GM23248 (cell line): ENCODE data around the gene AOX1. TPM values are rescaled to one million over a fixed set of nuclear protein-coding genes. Genes with fewer than 3 reads are reported as not detected.
"Not testable (repeated sequence)": the region's sequence is repeated elsewhere in the genome, so short reads cannot be mapped to it uniquely, and the experiment has no call there.

Experiments
- DNase-seq: peaks from one replicate; pipeline ENCODE4 v3.0.0-alpha.2; 2015
- H2AFZ ChIP-seq: fragments of 200-600 bp; sonication (generic); 2 replicates; pipeline ENCODE4 v1.6.1; 2016; ENCODE audit warnings: antibody characterized with exemption
- H3F3A ChIP-seq: fragments of 200-600 bp; sonication (generic); 2 replicates; pipeline ENCODE4 v1.6.1; 2016; ENCODE audit warnings: mild to moderate bottlenecking, antibody characterized with exemption, mixed run types; ENCODE audit not compliant: insufficient read depth
- H3K27ac ChIP-seq: fragments of 200-600 bp; sonication (generic); 2 replicates; pipeline ENCODE4 v1.5.1; 2016; ENCODE audit warnings: mild to moderate bottlenecking
- H3K27me3 ChIP-seq: fragments of 200-600 bp; sonication (generic); replicated peaks from 2 replicates; pipeline ENCODE4 v1.6.1; 2016; ENCODE audit warnings: mild to moderate bottlenecking; ENCODE audit not compliant: insufficient read depth
- H3K36me3 ChIP-seq: fragments of 200-600 bp; sonication (generic); 2 replicates; pipeline ENCODE4 v1.6.1; 2016; ENCODE audit warnings: low read depth, mild to moderate bottlenecking
- H3K4me1 ChIP-seq: fragments of 200-600 bp; sonication (generic); 2 replicates; pipeline ENCODE4 v1.6.1; 2016; ENCODE audit warnings: mild to moderate bottlenecking; ENCODE audit not compliant: insufficient read depth
- H3K4me2 ChIP-seq: fragments of 200-600 bp; sonication (generic); one replicate; pipeline ENCODE4 v1.6.1; 2016; ENCODE audit warnings: mild to moderate bottlenecking; ENCODE audit not compliant: unreplicated experiment
- H3K4me3 ChIP-seq: fragments of 200-600 bp; sonication (generic); 2 replicates; pipeline ENCODE4 v1.5.1; 2016; ENCODE audit warnings: mild to moderate bottlenecking
- H3K79me2 ChIP-seq: fragments of 200-600 bp; sonication (generic); 2 replicates; pipeline ENCODE4 v1.6.1; 2016; ENCODE audit warnings: mild to moderate bottlenecking; ENCODE audit not compliant: insufficient read depth
- H3K9ac ChIP-seq: fragments of 200-600 bp; sonication (generic); 2 replicates; pipeline ENCODE4 v1.6.1; 2016; ENCODE audit warnings: mild to moderate bottlenecking
- H3K9me2 ChIP-seq: fragments of 200-600 bp; sonication (generic); 2 replicates; pipeline ENCODE4 v1.6.1; 2016; ENCODE audit warnings: mixed run types, mild to moderate bottlenecking, moderate library complexity; ENCODE audit not compliant: insufficient read depth
- H3K9me3 ChIP-seq: fragments of 200-600 bp; sonication (generic); one replicate; pipeline ENCODE4 v1.6.1; 2017; ENCODE audit warnings: low read depth
- H4K20me1 ChIP-seq: fragments of 200-600 bp; sonication (generic); 2 replicates; pipeline ENCODE4 v1.6.0; 2016; ENCODE audit not compliant: insufficient read depth
- EZH2 ChIP-seq: fragments of 200-600 bp; sonication (generic); IDR thresholded peaks from 2 replicates; pipeline ENCODE4 v1.6.1; 2018; ENCODE audit warnings: antibody characterized with exemption, mild to moderate bottlenecking; ENCODE audit not compliant: insufficient read depth, poor library complexity, severe bottlenecking
- EZH2phosphoT487 ChIP-seq: fragments of 200-600 bp; sonication (generic); IDR thresholded peaks from 2 replicates; pipeline ENCODE4 v1.6.1; 2018; ENCODE audit warnings: antibody characterized with exemption, moderate library complexity, mild to moderate bottlenecking, low read depth; ENCODE audit not compliant: insufficient read depth
- WGBS, 2 experiments: methylation state at CpG; one replicate each; pipeline ENCODE4 v1.1.6; 2015 to 2017; ENCODE audit warnings: low lambda C conversion rate in 2 of 2, low coverage in 1 of 2; ENCODE audit errors: missing lambda C conversion rate in 2 of 2; 5-methylcytosine and 5-hydroxymethylcytosine counted together
- in situ Hi-C: fragments of 300-500 bp; cut with MboI; formaldehyde crosslinking; loops from 2 replicates; pipeline ENCODE4 v1.15.0; 2020
- polyA plus RNA-seq: library from polyadenylated mRNA; unstranded; fragments of >200 nt; fragmentation: Nextera tagmentation; extraction: Ambion mirVana; gene quantifications from 2 replicates; pipeline ENCODE4 v1.2.1, GENCODE V29; 2016
- total RNA-seq: library from RNA; depleted of rRNA; stranded (reverse); fragments of >200 nt; shearing (Covaris generic); gene quantifications from 2 replicates; pipeline ENCODE4 v1.2.3, GENCODE V29; 2014

AOX1 gene
- total and polyA plus RNA-seq, 2 experiments from 2014 or later = 18.9 to 46.0 TPM

DNA sequence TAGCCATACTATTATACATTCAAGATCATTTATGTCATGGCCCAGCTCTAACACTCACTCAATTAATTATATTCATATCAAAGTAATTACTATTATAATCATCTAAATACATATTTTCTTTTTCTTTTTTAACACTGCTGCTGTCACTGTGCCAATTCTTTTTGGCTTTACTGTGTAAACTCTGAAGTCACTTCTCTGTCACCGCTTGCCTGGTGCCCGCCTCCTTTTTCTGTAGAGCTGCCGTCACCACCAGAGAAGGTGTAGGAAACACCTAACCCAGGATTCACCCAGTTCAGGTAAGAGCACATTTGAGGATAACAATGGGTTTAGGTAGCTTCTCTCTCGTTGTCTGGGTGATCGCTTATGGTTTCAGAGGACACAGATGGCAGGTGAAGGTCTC is 93.3 kb downstream of the AOX1 start:
- H3K4me1 ChIP-seq = peaks cover 23% of the 10 kb centered on the region
- no peak overlapping the region for H3K4me3 ChIP-seq
- no peak for DNase-seq
- in situ Hi-C loops = no loop called here
- H4K20me1 ChIP-seq = no peaks in the 10 kb centered on the region
- no peaks in the 10 kb centered on the region for H3K9me3 ChIP-seq
- no peak overlapping the region for H3K9ac ChIP-seq
- TF ChIP-seq EZH2phosphoT487 (no peak), EZH2 (no peak)
- H3K4me2 ChIP-seq = no peak overlapping the region
- no peaks in the 10 kb centered on the region for H3K27me3 ChIP-seq
- no peaks in the 10 kb centered on the region for H3K36me3 ChIP-seq
- H3F3A ChIP-seq = peaks cover 18% of the 10 kb centered on the region
- H3K79me2 ChIP-seq = no peaks in the 10 kb centered on the region
- 82 to 84% methylated on average over 5 of the region's 5 CpGs for WGBS, 2 experiments
- H3K27ac ChIP-seq = no peak overlapping the region
- no peak overlapping the region for H2AFZ ChIP-seq
- H3K9me2 ChIP-seq = no peaks in the 10 kb centered on the region

DNA sequence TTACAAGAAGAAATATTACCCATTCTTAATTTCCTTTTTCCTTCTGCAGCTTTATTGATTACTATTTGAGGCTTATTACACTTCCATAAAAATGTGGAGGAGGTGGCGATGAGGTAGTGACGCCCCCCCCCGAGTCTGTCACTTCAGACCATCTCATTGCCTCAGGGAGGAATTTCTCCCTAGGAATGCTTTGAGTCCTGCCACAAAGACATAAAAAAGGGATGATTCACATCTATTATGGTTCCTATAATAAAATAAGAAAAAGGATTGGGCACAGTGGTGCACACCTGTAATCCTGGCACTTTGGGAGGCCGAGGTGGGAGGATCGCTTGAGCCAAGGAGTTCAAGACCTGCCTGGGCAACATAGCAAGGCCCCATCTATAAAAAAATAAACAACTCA is 93.7 kb downstream of the AOX1 start:
- peaks cover 23% of the 10 kb centered on the region for H3K4me1 ChIP-seq
- H3K27ac ChIP-seq = no peak overlapping the region
- DNase-seq = no peak
- no peaks in the 10 kb centered on the region for H3K36me3 ChIP-seq
- H3K4me2 ChIP-seq = no peak overlapping the region
- H3K4me3 ChIP-seq = no peak overlapping the region
- H3K9me2 ChIP-seq = no peaks in the 10 kb centered on the region
- in situ Hi-C loops = no loop called here
- no peak overlapping the region for H3K9ac ChIP-seq
- 87 to 93% methylated on average over 5 of the region's 5 CpGs for WGBS, 2 experiments
- H3K79me2 ChIP-seq = no peaks in the 10 kb centered on the region
- no peaks in the 10 kb centered on the region for H3K9me3 ChIP-seq
- no peak overlapping the region for H2AFZ ChIP-seq
- H3K27me3 ChIP-seq = no peaks in the 10 kb centered on the region
- H4K20me1 ChIP-seq = no peaks in the 10 kb centered on the region
- H3F3A ChIP-seq = peaks cover 18% of the 10 kb centered on the region
- TF ChIP-seq EZH2 = no peak
- TF ChIP-seq EZH2phosphoT487 = no peak

DNA sequence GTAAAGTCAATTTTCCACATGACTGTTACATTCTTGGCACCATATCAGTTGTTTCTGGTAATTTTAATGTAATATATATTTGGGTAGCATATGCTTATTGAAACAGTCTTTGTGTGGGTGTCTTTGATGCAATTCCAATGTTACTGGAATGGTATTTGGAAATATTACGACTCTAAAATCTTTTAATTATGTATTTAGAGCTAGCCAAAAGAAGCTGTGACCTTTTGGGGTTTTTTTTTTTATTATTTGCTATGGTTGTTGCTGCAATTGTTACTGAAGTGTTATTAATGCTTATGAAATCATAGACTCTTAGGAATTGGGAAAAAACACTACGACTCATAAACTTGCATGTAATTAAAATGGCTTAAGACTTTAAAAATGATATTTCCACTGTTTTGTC is 95.9 kb downstream of the AOX1 start:
- H3K27ac ChIP-seq = no peak overlapping the region
- no peak overlapping the region for H2AFZ ChIP-seq
- DNase-seq = peak; percentile 43
- H3K27me3 ChIP-seq = no peaks in the 10 kb centered on the region
- no peak for TF ChIP-seq EZH2
- no peak for TF ChIP-seq EZH2phosphoT487
- in situ Hi-C loops = no loop called here
- peaks cover 23% of the 10 kb centered on the region for H3K4me1 ChIP-seq
- no peaks in the 10 kb centered on the region for H3K9me2 ChIP-seq
- no peak overlapping the region for H3K4me3 ChIP-seq
- no peaks in the 10 kb centered on the region for H3K9me3 ChIP-seq
- H3F3A ChIP-seq = peaks cover 18% of the 10 kb centered on the region
- no peaks in the 10 kb centered on the region for H4K20me1 ChIP-seq
- H3K36me3 ChIP-seq = no peaks in the 10 kb centered on the region
- no peak overlapping the region for H3K4me2 ChIP-seq
- no peaks in the 10 kb centered on the region for H3K79me2 ChIP-seq
- WGBS, 2 experiments = 24 to 31% methylated on average over 2 of the region's 2 CpGs
- H3K9ac ChIP-seq = no peak overlapping the region

DNA sequence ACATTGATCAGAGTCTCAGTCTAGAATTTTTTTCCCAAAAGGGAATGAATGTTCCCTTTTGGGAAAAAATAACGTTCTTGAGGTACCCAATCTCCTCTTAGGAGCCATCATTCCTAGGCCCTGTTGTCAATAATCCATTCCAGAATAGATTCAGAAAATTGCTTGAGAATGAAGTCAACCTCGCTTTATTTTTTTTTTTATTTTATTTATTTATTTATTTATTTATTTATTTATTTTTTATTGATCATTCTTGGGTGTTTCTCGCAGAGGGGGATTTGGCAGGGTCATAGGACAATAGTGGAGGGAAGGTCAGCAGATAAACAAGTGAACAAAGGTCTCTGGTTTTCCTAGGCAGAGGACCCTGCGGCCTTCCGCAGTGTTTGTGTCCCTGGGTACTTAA is 96.6 kb downstream of the AOX1 start:
- H3K27me3 ChIP-seq, H3K79me2 ChIP-seq, DNase-seq, H3K4me2 ChIP-seq, H3K9ac ChIP-seq, H3K36me3 ChIP-seq, H2AFZ ChIP-seq, H3K4me3 ChIP-seq, H4K20me1 ChIP-seq, H3K9me3 ChIP-seq, H3K27ac ChIP-seq, in situ Hi-C loops, H3K9me2 ChIP-seq: not testable (repeated sequence)
- Histone ChIP-seq H3K4me1 (peaks cover 23% of the 10 kb centered on the region), H3F3A (peaks cover 16% of the 10 kb centered on the region)
- WGBS, 2 experiments = 76 to 79% methylated on average over 3 of the region's 5 CpGs
